CD4-positive, alpha-beta T cell treated with Interleukin-4 for 4 hours (primary cell): ENCODE data around the gene INPP5D.

ENCODE experiments used
- DNase-seq: peaks from one replicate; pipeline ENCODE4 v3.0.0-alpha.2; 2020

The INPP5D gene

DNA sequence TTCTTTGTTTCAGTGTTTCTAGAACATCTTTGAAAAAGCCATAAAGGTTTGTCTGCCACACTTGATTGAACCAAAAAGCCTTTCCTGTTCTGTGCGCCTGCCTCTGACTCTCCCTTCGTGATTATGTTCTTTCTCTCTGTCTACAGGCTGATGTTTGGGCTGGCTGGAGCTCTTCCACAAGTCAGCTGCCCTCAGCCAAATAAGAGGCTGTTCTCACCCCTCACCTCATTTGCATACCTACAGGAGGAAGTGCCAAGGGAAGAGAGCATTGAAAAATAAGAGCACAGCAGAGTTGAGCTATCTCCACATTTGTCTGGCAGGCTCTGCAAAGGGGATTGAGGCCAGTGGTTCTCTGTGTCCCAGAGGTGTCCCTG, 15.8 kb downstream of the INPP5D start:
- DNase-seq = peak; percentile 59

DNA sequence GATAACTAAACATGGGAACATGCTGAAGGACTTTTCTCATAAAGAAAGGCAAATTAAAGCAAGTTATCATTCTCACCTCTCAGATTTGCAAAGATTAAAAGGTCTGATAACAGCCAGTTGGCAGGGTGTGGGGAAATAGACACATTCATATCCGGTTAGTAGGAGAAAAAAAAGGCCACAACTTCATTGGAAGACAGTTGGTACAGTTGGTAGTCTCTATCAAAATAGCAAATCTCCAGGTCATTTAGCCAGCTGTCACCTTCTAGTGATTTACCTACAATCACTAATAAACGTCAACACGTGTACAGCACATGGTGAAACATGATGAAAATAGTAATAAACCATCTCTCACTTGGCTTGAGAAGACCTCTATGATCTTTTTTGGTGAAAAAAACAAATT, 16.6 kb downstream of the INPP5D start:
- peak; percentile 83 for DNase-seq

DNA sequence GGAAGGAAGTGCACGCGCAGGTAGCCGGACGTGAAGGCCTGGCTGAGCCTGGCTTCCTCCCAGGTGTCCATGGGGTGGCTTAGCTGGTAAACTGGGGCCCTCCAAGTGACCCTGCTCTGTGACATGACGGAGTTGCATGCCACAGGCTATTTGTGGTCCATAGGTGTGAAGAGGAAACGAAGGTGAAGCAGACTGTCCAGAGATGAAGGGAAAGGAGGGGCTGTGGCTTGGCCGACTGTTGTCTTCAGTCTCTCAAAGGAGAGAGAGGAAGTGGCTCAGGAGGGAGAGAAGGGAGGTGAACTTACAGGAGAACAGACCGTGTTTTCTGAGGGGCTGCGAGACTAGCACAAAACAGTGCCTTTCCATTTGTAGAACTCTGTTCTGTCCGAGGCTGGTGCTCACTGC, 19.3 kb downstream of the INPP5D start:
- DNase-seq = peak; percentile 41

DNA sequence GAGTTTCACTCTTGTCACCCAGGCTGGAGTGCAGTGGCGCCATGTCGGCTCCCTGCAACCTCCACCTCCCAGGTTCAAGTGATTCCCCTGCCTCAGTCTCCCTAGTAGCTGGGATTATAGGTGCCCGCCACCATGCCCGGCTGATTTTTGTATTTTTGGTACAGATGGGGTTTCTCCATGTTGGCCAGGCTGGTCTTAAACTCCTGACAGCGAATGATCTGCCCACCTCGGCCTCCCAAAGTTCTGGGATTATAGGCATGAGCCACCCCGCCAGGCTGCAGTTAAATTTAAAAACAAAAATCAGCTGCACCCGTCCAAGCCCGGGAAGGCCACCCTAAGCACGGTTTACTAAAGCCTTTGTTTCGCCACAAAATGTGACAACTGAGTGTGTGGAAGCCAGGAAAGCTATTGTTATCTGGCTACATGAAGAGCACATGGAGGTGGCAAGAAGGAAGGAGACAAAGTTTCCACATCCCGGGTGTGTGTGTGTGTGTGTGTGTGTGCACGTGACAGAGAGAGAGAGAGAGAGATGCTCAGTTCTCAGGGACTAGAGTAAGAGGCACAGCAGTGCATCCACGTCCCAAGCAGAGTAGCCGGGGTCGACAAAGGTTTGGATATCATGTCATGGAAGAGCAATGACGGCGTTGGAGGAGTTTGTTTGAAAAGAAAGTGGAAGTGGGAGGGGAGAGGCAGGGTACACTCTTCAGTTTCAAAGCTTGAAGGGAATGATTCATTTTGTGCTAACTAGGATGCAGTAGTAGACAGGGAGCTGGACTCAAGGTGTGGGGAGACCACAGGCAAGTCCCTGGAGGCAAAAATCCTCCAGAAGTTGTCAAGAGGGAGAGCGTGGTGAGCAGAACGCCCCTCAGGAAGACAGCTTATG, 20.1 kb downstream of the INPP5D start:
- no peak for DNase-seq

- no peak for DNase-seq
Observed at GRCh38 chr2:233080836-233081229, 20.7 kb downstream of the INPP5D start.

DNA sequence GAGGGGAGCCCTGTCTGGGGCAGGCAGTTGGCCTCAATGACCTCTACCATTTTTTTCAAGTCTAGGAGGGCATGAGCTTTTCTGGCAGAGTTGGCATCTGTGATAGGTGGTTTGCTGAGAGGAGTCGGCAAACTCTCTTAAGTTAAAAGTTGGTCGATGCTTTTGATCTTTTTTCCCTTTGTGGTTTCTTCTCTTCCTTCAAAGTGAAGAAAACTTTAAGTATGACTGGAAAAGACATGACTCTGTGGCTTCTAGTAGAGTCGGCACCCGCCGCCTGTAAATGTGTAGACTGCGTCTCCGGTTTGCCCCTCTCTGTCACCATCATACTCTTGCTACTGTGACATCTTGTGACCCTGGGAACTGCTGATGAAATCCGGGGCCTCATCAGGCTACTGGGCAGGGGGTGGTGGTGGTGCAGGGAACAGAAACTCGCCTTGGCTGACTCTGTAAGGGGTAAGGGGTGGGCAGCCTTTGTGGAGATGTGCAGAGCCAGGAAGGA, 21.1 kb downstream of the INPP5D start:
- DNase-seq = peak; percentile 64

- DNase-seq = no peak
Observed at GRCh38 chr2:233081731-233082221, 21.6 kb downstream of the INPP5D start.

DNA sequence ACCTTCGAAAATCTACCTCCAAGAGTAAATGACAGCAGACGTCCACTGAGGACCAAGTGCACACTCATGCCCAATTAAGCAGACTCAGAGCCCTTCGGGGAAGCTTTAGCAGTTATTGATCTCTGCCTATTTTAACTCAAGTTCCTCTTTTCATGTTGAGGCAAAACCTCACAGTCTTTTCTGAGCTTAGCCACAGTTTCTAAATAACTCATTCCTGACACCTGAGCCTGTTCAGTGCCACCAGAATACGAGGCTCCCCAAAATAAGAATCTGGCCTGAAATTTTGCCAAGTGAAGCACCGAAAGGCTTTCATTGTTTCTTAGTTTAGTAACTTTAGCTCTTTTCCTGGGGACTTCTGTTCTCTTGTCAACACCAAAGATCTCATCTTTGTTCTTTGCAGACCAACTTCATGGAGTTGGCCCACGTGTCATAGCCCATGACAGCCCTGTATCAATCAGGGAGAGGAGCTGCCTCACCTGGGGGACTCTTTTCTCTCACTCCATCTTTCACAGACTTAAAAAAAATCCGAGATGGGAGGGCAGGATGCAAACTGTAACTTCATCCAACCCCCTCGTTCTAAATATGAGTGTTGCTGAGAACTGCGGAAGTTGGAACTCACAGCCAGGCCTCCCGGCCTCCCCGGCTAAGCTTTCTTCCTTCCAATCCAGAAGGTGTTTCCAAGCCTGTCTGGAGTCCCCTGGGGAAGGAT, 22.2 kb downstream of the INPP5D start:
- DNase-seq = no peak

GRCh38 chr2:233082931-233083755, 23.0 kb downstream of the INPP5D start:
- DNase-seq = no peak

DNA sequence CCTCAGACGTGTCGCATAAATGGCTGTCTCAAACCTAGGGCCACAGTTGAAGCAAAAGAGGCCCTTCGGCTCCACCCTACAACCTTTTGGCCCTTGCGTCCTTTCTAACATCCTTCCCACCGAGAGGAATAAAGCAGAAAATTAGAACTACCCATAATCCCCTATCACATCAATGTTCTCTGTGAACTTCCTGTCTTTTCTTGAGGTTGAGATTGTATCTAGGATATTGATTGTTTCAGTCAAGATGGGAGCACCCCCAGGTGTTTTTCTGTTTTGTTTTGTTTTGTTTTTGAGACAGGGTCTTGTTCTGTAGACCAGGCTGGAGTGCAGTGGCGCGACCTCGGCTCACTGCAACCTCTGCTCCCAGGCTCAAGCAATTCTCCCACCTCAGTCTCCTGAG, 23.6 kb downstream of the INPP5D start:
- no peak for DNase-seq

GRCh38 chr2:233084488-233084887, 24.3 kb downstream of the INPP5D start:
- DNase-seq = peak; percentile 66

DNA sequence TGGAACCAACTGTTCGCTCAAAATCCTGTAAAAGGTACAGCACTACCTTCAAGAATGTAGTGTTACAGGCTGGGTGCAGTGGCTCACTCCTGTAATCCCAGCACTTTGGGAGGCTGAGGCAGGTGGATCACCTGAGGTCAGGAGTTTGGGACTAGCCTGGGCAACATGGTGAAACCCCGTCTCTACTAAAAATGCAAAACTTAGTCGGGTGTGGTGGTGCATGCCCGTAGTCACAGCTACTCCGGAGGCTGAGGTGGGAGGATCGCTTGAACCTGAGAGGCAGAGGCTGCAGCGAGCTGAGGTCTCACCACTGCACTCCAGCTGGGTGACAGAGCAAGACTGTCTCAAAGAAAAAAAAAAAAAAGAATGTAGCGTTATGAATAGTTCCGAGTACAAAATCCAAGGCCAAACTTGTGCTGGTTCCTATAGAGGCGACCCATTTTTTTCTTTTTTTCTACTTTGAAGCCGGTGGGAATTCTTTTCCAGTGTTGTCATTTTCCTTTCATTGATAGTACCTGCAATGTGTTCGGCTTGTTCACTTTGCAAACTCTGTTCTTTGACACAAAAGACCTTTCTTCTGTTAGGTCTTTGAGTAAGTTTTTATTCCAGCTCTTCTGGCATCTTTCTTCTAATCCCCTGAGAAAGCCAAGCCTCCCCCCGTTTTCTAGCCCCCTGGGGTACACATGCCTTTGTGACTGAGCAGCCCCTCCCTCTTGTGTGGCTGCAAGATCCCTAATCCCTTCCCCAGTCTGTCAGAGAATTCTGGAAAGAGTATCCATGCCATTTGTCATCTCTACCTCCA, 25.1 kb downstream of the INPP5D start:
- no peak for DNase-seq

GRCh38 chr2:233085839-233086150, 25.7 kb downstream of the INPP5D start:
- DNase-seq = no peak

GRCh38 chr2:233087713-233088112, 27.6 kb downstream of the INPP5D start:
- no peak for DNase-seq

- no peak for DNase-seq
Observed at GRCh38 chr2:233088972-233089345, 28.8 kb downstream of the INPP5D start.

DNA sequence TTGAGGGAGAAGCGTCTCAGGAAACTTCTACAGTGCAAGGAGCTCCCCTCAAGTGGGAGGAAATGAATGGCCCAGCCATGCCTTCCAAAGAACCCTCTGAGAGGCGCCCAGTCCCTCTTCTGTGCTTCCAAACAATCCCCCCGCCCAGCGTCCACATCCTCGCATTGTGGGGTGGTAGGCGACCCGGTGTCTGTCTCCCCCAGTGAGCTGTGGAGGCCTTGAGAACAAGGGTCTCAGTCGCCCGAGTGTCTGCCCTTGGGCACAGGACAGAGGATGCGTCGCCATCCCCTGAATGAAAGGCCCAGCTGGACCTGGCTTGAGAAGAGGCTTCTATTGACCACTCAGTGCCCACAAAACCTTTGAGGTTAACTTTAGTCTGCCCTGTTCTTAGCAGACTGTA, 29.7 kb downstream of the INPP5D start:
- no peak for DNase-seq

- DNase-seq = no peak
Observed at GRCh38 chr2:233090879-233091278, 30.7 kb downstream of the INPP5D start.

- no peak for DNase-seq
Observed at GRCh38 chr2:233091595-233092375, 31.6 kb downstream of the INPP5D start.

DNA sequence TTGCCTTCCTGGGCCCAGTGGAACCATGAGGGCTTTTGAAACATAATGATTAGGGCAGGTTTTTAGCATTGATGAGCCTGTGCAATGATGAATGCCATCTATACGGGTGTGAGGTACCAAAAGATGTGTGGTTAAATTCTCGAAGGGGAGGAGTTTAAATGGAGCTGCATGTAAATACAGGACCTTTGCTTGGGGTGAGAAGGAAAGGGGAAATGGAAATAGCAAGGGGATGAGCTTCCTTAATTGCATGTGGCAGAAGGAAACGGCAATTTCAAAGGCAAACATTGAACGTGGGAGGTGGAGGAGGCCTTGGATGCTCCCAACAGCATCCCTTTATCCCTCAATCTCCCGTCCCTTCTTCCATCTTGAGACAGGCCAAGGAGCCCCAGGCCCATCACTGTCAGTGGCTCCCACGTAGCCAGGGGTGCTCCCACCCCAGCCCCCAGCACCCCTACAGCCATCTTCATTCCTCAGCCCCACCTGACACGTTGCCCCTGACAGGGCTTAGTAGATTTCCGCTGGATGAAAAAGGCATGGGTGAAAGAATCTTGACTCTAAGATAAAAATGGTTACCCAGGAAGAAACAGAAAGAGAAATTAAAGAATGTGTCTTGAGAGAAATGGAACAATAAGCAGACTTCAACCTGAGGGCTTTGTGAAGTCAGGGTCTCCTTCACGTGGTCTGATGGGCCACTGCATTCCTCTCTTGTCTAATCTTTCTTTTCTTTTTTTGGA, 32.5 kb downstream of the INPP5D start:
- DNase-seq = no peak

DNA sequence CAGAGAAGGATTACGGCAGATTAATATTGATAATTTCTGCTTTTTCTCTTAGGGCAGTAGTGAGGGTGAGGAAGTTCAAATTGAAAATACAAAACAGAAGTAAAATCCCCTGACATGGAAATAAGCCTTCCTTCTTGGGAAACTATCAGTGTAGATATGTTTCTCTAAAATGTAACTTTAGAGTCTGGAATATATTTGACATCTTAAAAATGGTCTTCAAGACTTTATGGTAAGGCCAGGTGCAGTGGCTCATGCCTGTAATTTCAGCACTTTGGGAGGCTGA, 33.0 kb downstream of the INPP5D start:
- no peak for DNase-seq

GRCh38 chr2:233093721-233094120, 33.6 kb downstream of the INPP5D start:
- DNase-seq = no peak
